CD4-positive, alpha-beta T cell treated with Interferon gamma for 1 hour (primary cell): ENCODE results near the gene FCGR2B.
"Not testable (repeated sequence)": the region's sequence is repeated elsewhere in the genome, so short reads cannot be mapped to it uniquely, and the experiment has no call there.

Experiments used
- DNase-seq: peaks from one replicate; pipeline ENCODE4 v3.0.0-alpha.2; 2020

The FCGR2B gene

GRCh38 chr1:161647507-161648360 is 15.2 kb upstream of the FCGR2B start:
- DNase-seq = not testable (repeated sequence)

- DNase-seq = not testable (repeated sequence)
These were observed 9.4 kb upstream of the FCGR2B start for GRCh38 chr1:161653541-161653940.

- DNase-seq = not testable (repeated sequence)
These were observed 9.0 kb upstream of the FCGR2B start for GRCh38 chr1:161653971-161654370.

GRCh38 chr1:161658524-161658923 is 4.4 kb upstream of the FCGR2B start:
- not testable (repeated sequence) for DNase-seq

- not testable (repeated sequence) for DNase-seq
These were observed 1.2 kb upstream of the FCGR2B start for GRCh38 chr1:161661660-161662311.

GRCh38 chr1:161663569-161663968 is 626 bp downstream of the FCGR2B start:
- DNase-seq = not testable (repeated sequence)

GRCh38 chr1:161664689-161665088 is 1.7 kb downstream of the FCGR2B start:
- DNase-seq = not testable (repeated sequence)

GRCh38 chr1:161671045-161672020 is 8.4 kb downstream of the FCGR2B start:
- DNase-seq = not testable (repeated sequence)

- not testable (repeated sequence) for DNase-seq
These were observed 10.5 kb downstream of the FCGR2B start for GRCh38 chr1:161673437-161673836.

- DNase-seq = not testable (repeated sequence)
These were observed 11.5 kb downstream of the FCGR2B start for GRCh38 chr1:161674447-161674846.

GRCh38 chr1:161674908-161675307 is 12.0 kb downstream of the FCGR2B start:
- DNase-seq = not testable (repeated sequence)

GRCh38 chr1:161676441-161676840 is 13.5 kb downstream of the FCGR2B start:
- no peak for DNase-seq

GRCh38 chr1:161676958-161677689 is 14.2 kb downstream of the FCGR2B start:
- no peak for DNase-seq

GRCh38 chr1:161678500-161678899 is 15.6 kb downstream of the FCGR2B start:
- DNase-seq = no peak

GRCh38 chr1:161681879-161682278 is 18.9 kb downstream of the FCGR2B start:
- no peak for DNase-seq

- no peak for DNase-seq
These were observed 26.0 kb downstream of the FCGR2B start for GRCh38 chr1:161688946-161689345.

- no peak for DNase-seq
These were observed 28.9 kb downstream of the FCGR2B start for GRCh38 chr1:161691846-161692245.

- DNase-seq = not testable (repeated sequence)
These were observed 30.2 kb downstream of the FCGR2B start for GRCh38 chr1:161693020-161693712.

GRCh38 chr1:161698302-161698701 is 35.4 kb downstream of the FCGR2B start:
- not testable (repeated sequence) for DNase-seq

- DNase-seq = no peak
These were observed 39.3 kb downstream of the FCGR2B start for GRCh38 chr1:161702250-161702649.

- peak; percentile 38 for DNase-seq
These were observed 42.6 kb downstream of the FCGR2B start for GRCh38 chr1:161705537-161705936.

- DNase-seq = no peak
These were observed 43.2 kb downstream of the FCGR2B start for GRCh38 chr1:161706113-161706481.
